ENCODE data around the gene GMDS. TPM values are rescaled to one million over a fixed set of nuclear protein-coding genes. Genes with fewer than 3 reads are reported as not detected.

The GMDS gene
- total RNA-seq, 5 donors from 2014 or later (not counting 1 experiment from before 2014, with no cell fraction given): 12.9 to 21.5 (median 14.6) TPM

DNA sequence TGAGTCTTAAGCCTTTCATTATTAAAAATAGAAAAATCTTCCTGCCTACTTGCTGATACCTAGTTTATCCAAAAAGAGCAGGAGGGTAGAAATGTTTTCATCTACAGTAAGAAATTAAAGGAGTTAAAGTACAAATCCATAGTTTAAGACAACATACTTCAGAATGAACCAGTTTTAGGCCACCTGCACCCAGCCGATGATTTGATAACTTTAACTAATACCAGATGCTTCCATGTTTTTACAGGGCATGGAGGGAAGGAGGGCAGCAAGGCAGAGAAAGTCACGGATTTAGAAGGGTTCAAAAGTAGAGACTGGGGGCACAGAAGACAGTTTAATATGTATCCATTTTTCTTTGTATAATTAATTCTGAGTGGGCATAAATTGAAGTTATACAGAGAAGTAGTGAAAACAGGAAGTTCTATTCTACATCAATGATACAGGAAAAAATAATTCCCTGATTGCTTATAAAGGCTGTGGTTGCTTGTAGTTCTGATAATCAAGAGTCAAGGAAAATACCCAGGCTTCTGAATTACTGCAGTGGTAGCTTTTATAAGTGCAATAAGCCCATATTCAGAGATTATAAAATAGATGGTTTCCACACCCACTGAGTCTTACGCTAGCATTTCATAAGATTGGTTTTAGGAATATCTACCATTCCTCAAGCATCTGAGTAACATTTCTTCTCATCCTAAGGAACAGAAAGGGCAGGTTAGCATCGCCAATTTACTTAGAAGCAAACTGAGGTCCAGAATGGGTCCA lies 72.0 kb downstream of the GMDS start:
- Histone ChIP-seq H3K9me3 (no peaks in the 10 kb centered on the region), H3K4me1 (ENCODE audit: control insufficient read depth in 1 of 2, extremely low read depth in 1 of 2, insufficient read depth in 2 of 2, low read length in 2 of 2) (peaks cover 0 to 2% of the 10 kb centered on the region in 2 experiments), H3K27ac (ENCODE audit: low read length) (no peak overlapping the region), H3K4me3 (ENCODE audit: control insufficient read depth in 1 of 2, extremely low read depth in 1 of 2, low read length in 1 of 2) (no peak overlapping the region), H3K36me3 (ENCODE audit: control insufficient read depth in 2 of 2, extremely low read depth in 1 of 2, insufficient read depth in 1 of 2, low read length in 1 of 2) (no peaks in the 10 kb centered on the region), H3K27me3 (replicated peaks in 1 of 2; ENCODE audit: control insufficient read depth in 2 of 2, extremely low read depth in 1 of 2, insufficient read depth in 2 of 2, low read length in 1 of 2) (no peaks in the 10 kb centered on the region)
- H3K36me3 Mint-ChIP-seq: peaks cover 14% of the 10 kb centered on the region
- no peak for ATAC-seq (replicated peaks in 1 of 4)
- no CpG with 5 or more reads among the region's 4 CpGs for WGBS (ENCODE audit: insufficient coverage)
- CTCF ChIA-PET: interaction anchor here in 1 of 2 donors (0.6 kb wide), 1 partner anchor 67 kb away, joined by 3 read pairs; no protein-coding TSS in a partner anchor
- no peak overlapping the region for H3K4me3 Mint-ChIP-seq
- POLR2A ChIA-PET: no interaction called here
- DNase-seq: no peak
- H3K27ac Mint-ChIP-seq: peak overlapping the region in 1 of 2 donors; percentile 24
- peaks cover 32 to 48% (median 41%) of the 10 kb centered on the region in 3 donors for H3K4me1 Mint-ChIP-seq
- H3K9me3 Mint-ChIP-seq: peaks cover 6 to 16% (median 11%) of the 10 kb centered on the region in 3 donors
- no peaks in the 10 kb centered on the region for H3K27me3 Mint-ChIP-seq

DNA sequence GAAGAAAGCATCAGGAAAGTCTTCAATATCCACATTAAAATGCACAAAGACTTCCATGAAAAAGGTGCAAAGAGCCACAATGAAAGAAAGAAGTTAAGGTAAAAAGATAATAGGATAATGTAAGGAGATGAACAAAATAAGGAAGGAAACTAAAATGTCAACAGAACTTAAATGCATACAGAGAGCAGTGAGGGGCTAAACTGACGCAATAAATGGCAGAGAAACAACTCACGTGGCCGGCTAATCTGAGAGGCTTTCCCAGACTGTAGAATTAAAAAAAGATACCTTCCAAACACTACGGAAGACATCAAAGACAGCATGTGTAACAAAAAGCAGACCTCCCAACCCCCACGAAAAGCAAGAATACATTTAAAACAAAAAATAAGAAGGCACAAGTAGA lies 73.7 kb downstream of the GMDS start:
- POLR2A ChIA-PET: no interaction called here
- DNase-seq (no peak), ATAC-seq (replicated peaks in 1 of 4) (no peak)
- H3K36me3 Mint-ChIP-seq: peaks cover 4% of the 10 kb centered on the region
- H3K4me3 ChIP-seq (ENCODE audit: control insufficient read depth in 1 of 2, extremely low read depth in 1 of 2, low read length in 1 of 2): no peak overlapping the region
- H3K4me1 Mint-ChIP-seq: peaks cover 26 to 33% (median 33%) of the 10 kb centered on the region in 3 donors
- no peak overlapping the region for H3K27ac ChIP-seq (ENCODE audit: low read length)
- H3K4me1 ChIP-seq (ENCODE audit: control insufficient read depth in 1 of 2, extremely low read depth in 1 of 2, insufficient read depth in 2 of 2, low read length in 2 of 2): peaks cover 0 to 2% of the 10 kb centered on the region in 2 experiments
- CTCF ChIA-PET: no interaction called here
- no peaks in the 10 kb centered on the region for H3K9me3 ChIP-seq
- H3K27me3 ChIP-seq (replicated peaks in 1 of 2; ENCODE audit: control insufficient read depth in 2 of 2, extremely low read depth in 1 of 2, insufficient read depth in 2 of 2, low read length in 1 of 2): no peaks in the 10 kb centered on the region
- no peaks in the 10 kb centered on the region for H3K27me3 Mint-ChIP-seq
- no CpG with 5 or more reads among the region's 5 CpGs for WGBS (ENCODE audit: insufficient coverage)
- H3K4me3 Mint-ChIP-seq: no peak overlapping the region
- H3K36me3 ChIP-seq (ENCODE audit: control insufficient read depth in 2 of 2, extremely low read depth in 1 of 2, insufficient read depth in 1 of 2, low read length in 1 of 2): no peaks in the 10 kb centered on the region
- H3K9me3 Mint-ChIP-seq: peaks cover 0 to 1% (median 0%) of the 10 kb centered on the region in 3 donors
- no peak overlapping the region for H3K27ac Mint-ChIP-seq

DNA sequence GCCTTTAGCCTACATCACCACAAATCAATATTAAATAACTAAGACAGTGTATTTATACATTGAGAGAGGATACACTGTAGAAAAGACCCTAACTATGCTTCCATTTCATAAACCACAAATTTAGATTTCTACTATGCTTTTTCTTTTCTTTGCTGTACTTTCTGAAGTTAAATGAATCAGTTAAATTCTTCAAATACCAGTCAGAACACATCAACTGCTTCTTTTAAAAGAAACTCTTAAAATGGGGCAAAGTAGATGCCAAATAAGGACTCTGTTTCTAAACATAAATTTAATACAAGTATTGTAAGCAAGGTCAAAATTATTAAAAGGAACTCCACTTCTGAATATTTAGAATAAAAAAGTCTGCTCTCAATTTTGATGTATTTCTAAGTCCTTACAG lies 76.9 kb downstream of the GMDS start:
- no peaks in the 10 kb centered on the region for H3K4me1 ChIP-seq (ENCODE audit: control insufficient read depth in 1 of 2, extremely low read depth in 1 of 2, insufficient read depth in 2 of 2, low read length in 2 of 2)
- Mint-ChIP-seq H3K27me3 (no peaks in the 10 kb centered on the region), H3K4me1 (peaks cover 12 to 29% (median 19%) of the 10 kb centered on the region in 3 donors), H3K27ac (no peak overlapping the region), H3K36me3 (peaks cover 4% of the 10 kb centered on the region), H3K4me3 (no peak overlapping the region), H3K9me3 (peaks cover 0 to 6% (median 4%) of the 10 kb centered on the region in 3 donors)
- no peaks in the 10 kb centered on the region for H3K9me3 ChIP-seq
- DNase-seq (no peak), ATAC-seq (replicated peaks in 1 of 4) (no peak)
- H3K27me3 ChIP-seq (replicated peaks in 1 of 2; ENCODE audit: control insufficient read depth in 2 of 2, extremely low read depth in 1 of 2, insufficient read depth in 2 of 2, low read length in 1 of 2): no peaks in the 10 kb centered on the region
- POLR2A ChIA-PET: no interaction called here
- CTCF ChIA-PET: no interaction called here
- H3K4me3 ChIP-seq (ENCODE audit: control insufficient read depth in 1 of 2, extremely low read depth in 1 of 2, low read length in 1 of 2): no peak overlapping the region
- H3K27ac ChIP-seq (ENCODE audit: low read length): no peak overlapping the region
- H3K36me3 ChIP-seq (ENCODE audit: control insufficient read depth in 2 of 2, extremely low read depth in 1 of 2, insufficient read depth in 1 of 2, low read length in 1 of 2): no peaks in the 10 kb centered on the region

DNA sequence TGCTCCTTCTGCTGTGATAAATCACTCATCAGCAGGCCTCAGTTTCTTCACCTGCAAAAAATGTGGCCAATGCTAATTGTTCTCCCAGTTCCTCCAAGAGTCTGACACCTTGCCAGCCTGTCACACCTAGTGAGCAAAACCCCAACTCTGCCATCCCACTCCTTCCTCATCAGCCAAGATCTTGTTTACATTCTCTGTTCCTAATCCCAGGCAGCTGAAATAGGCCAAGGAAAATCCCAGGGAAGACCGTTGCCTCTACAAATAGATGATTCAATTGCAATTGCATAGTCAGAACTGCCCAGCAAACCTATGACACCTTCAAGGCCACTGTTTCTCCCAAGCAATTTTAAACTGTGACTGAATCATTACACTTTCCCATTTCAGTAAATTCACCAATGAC lies 78.7 kb downstream of the GMDS start:
- H3K4me3 Mint-ChIP-seq: no peak overlapping the region
- no peak for DNase-seq
- Histone ChIP-seq H3K27ac (ENCODE audit: low read length) (no peak overlapping the region), H3K4me3 (ENCODE audit: control insufficient read depth in 1 of 2, extremely low read depth in 1 of 2, low read length in 1 of 2) (no peak overlapping the region), H3K4me1 (ENCODE audit: control insufficient read depth in 1 of 2, extremely low read depth in 1 of 2, insufficient read depth in 2 of 2, low read length in 2 of 2) (no peaks in the 10 kb centered on the region), H3K9me3 (no peaks in the 10 kb centered on the region), H3K27me3 (replicated peaks in 1 of 2; ENCODE audit: control insufficient read depth in 2 of 2, extremely low read depth in 1 of 2, insufficient read depth in 2 of 2, low read length in 1 of 2) (no peaks in the 10 kb centered on the region), H3K36me3 (ENCODE audit: control insufficient read depth in 2 of 2, extremely low read depth in 1 of 2, insufficient read depth in 1 of 2, low read length in 1 of 2) (no peaks in the 10 kb centered on the region)
- H3K9me3 Mint-ChIP-seq: peaks cover 0 to 6% (median 4%) of the 10 kb centered on the region in 3 donors
- POLR2A ChIA-PET: interaction anchor here in 1 of 2 donors (0.6 kb wide), 1 partner anchor 18 kb away, joined by 3 read pairs; no protein-coding TSS in a partner anchor
- no peaks in the 10 kb centered on the region for H3K27me3 Mint-ChIP-seq
- H3K27ac Mint-ChIP-seq: no peak overlapping the region
- no peak for ATAC-seq (replicated peaks in 1 of 4)
- 73% methylated on average over 1 of the region's 1 CpG for WGBS (ENCODE audit: insufficient coverage)
- H3K4me1 Mint-ChIP-seq: peaks cover 22 to 32% (median 27%) of the 10 kb centered on the region in 3 donors
- H3K36me3 Mint-ChIP-seq: peaks cover 8% of the 10 kb centered on the region
- CTCF ChIA-PET: no interaction called here

DNA sequence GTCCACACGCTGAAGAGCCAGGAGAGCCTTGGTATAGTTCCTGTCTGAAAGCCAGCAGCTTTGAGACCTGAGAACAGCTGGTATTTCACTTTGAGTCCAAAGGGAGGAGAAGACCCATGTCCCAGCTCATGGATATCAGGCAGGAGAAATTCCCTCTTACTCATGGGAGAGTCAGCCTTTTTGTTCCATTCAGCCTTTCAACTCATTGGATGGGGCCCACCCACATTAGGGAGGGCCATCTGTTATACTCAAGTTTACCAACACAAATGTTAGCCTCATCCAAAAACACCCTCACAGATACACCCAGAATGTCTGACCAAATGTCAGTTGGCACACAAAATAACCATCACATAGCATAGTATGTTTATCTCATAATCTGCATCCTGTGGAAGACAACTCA lies 80.1 kb downstream of the GMDS start:
- DNase-seq (no peak), ATAC-seq (replicated peaks in 1 of 4) (no peak)
- H3K4me1 ChIP-seq (ENCODE audit: control insufficient read depth in 1 of 2, extremely low read depth in 1 of 2, insufficient read depth in 2 of 2, low read length in 2 of 2): no peaks in the 10 kb centered on the region
- Mint-ChIP-seq H3K4me1 (peaks cover 26 to 29% (median 28%) of the 10 kb centered on the region in 3 donors), H3K4me3 (no peak overlapping the region), H3K36me3 (peaks cover 4% of the 10 kb centered on the region), H3K9me3 (peaks cover 0 to 6% (median 4%) of the 10 kb centered on the region in 3 donors), H3K27me3 (no peaks in the 10 kb centered on the region), H3K27ac (no peak overlapping the region)
- no peaks in the 10 kb centered on the region for H3K27me3 ChIP-seq (replicated peaks in 1 of 2; ENCODE audit: control insufficient read depth in 2 of 2, extremely low read depth in 1 of 2, insufficient read depth in 2 of 2, low read length in 1 of 2)
- no peak overlapping the region for H3K27ac ChIP-seq (ENCODE audit: low read length)
- POLR2A ChIA-PET: no interaction called here
- WGBS (ENCODE audit: insufficient coverage): 100% methylated on average over 1 of the region's 1 CpG
- CTCF ChIA-PET: interaction anchor here in 1 of 2 donors (0.6 kb wide), 1 partner anchor 573 kb away, joined by 3 read pairs; no protein-coding TSS in a partner anchor
- H3K4me3 ChIP-seq (ENCODE audit: control insufficient read depth in 1 of 2, extremely low read depth in 1 of 2, low read length in 1 of 2): no peak overlapping the region
- H3K36me3 ChIP-seq (ENCODE audit: control insufficient read depth in 2 of 2, extremely low read depth in 1 of 2, insufficient read depth in 1 of 2, low read length in 1 of 2): no peaks in the 10 kb centered on the region
- H3K9me3 ChIP-seq: no peaks in the 10 kb centered on the region

DNA sequence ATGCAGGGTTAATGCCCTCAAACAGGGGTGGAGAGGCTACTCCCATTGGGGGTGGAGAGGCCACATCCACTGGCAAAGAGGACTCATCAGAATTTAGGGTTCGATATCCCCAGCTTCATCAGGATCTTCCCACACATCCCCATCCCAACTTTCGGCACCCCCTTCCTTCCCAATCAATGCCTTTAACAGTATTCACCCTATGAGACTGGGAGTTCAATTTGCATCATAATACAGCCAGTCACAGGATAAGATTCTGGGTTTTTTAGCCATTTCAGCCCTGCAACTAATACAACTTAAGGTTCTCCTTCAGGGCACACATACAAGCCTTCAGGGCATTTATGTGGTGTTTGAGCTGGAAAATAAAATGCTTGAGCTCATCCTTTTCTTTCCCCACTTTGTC lies 80.9 kb downstream of the GMDS start:
- DNase-seq: no peak
- peaks cover 26 to 29% (median 29%) of the 10 kb centered on the region in 3 donors for H3K4me1 Mint-ChIP-seq
- 88% methylated on average over 1 of the region's 2 CpGs for WGBS (ENCODE audit: insufficient coverage)
- H3K9me3 Mint-ChIP-seq: peaks cover 0 to 6% (median 4%) of the 10 kb centered on the region in 3 donors
- no peak overlapping the region for H3K4me3 ChIP-seq (ENCODE audit: control insufficient read depth in 1 of 2, extremely low read depth in 1 of 2, low read length in 1 of 2)
- H3K4me3 Mint-ChIP-seq: no peak overlapping the region
- ATAC-seq (replicated peaks in 1 of 4): no peak
- peaks cover 4% of the 10 kb centered on the region for H3K36me3 Mint-ChIP-seq
- no peaks in the 10 kb centered on the region for H3K36me3 ChIP-seq (ENCODE audit: control insufficient read depth in 2 of 2, extremely low read depth in 1 of 2, insufficient read depth in 1 of 2, low read length in 1 of 2)
- H3K27me3 ChIP-seq (replicated peaks in 1 of 2; ENCODE audit: control insufficient read depth in 2 of 2, extremely low read depth in 1 of 2, insufficient read depth in 2 of 2, low read length in 1 of 2): no peaks in the 10 kb centered on the region
- H3K4me1 ChIP-seq (ENCODE audit: control insufficient read depth in 1 of 2, extremely low read depth in 1 of 2, insufficient read depth in 2 of 2, low read length in 2 of 2): no peaks in the 10 kb centered on the region
- no peaks in the 10 kb centered on the region for H3K27me3 Mint-ChIP-seq
- CTCF ChIA-PET: no interaction called here
- no peak overlapping the region for H3K27ac Mint-ChIP-seq
- no peak overlapping the region for H3K27ac ChIP-seq (ENCODE audit: low read length)
- H3K9me3 ChIP-seq: no peaks in the 10 kb centered on the region
- POLR2A ChIA-PET: no interaction called here

Measured in T-cell (primary cell).